ENCODE data around the gene FCHSD1. TPM values are rescaled to one million over a fixed set of nuclear protein-coding genes. Genes with fewer than 3 reads are reported as not detected.

The FCHSD1 gene
- total RNA-seq, 1 experiment from 2014 or later: 37.2 TPM

GRCh38 chr5:141697586-141697985, 46.4 kb upstream of the FCHSD1 start:
- no peak overlapping the region for H3K4me2 ChIP-seq (ENCODE audit: low read length)
- no peaks in the 10 kb centered on the region for H3K79me2 ChIP-seq (ENCODE audit: insufficient read depth, low read length)

GRCh38 chr5:141696431-141696830, 45.2 kb upstream of the FCHSD1 start:
- no TSS peak for BruUV-seq (replicated peaks)
- H3K79me2 ChIP-seq (ENCODE audit: insufficient read depth, low read length): no peaks in the 10 kb centered on the region
- POLR2A ChIA-PET: no interaction called here
- H2AFZ ChIP-seq (ENCODE audit: low read depth, low read length, poor library complexity, severe bottlenecking): no peak overlapping the region
- DNase-seq (ENCODE audit: low read depth, low spot score) (no peak), ATAC-seq (no peak)
- H3K27ac ChIP-seq (ENCODE audit: low read depth, low read length): no peak overlapping the region
- H3K9ac ChIP-seq (ENCODE audit: low read length): no peak overlapping the region
- no peaks in the 10 kb centered on the region for H3K36me3 ChIP-seq (ENCODE audit: control insufficient read depth in 1 of 2, insufficient read depth in 2 of 2, low read length in 2 of 2)
- CTCF ChIA-PET: interaction anchor here (1.3 kb wide), 1 partner anchor 264 kb away, joined by 3 read pairs; no protein-coding TSS in a partner anchor
- no peaks in the 10 kb centered on the region for H3K27me3 ChIP-seq (ENCODE audit: insufficient read depth, low read length)
- intact Hi-C loops (cut with micrococcal nuclease): no loop called here
- peaks cover 0 to 18% of the 10 kb centered on the region in 2 experiments; a peak in 3 of 4 replicates for H3K4me1 ChIP-seq (ENCODE audit: control insufficient read depth in 1 of 2, insufficient read depth in 2 of 2, low read length in 2 of 2)
- RAD21 ChIA-PET (ENCODE audit: low non-redundant PET in 1 of 2, low total read pairs in 2 of 2, uncharacterized antibody in 2 of 2, unreplicated experiment in 2 of 2): no interaction called here
- no peak overlapping the region for H3K4me2 ChIP-seq (ENCODE audit: low read length)
- no peaks in the 10 kb centered on the region for H3K9me2 ChIP-seq (ENCODE audit: insufficient read depth)
- TF ChIP-seq SP1 (IDR thresholded peaks at IDR 0.05; ENCODE audit: low read depth) (no peak), EGR1 (IDR thresholded peaks at IDR 0.05; ENCODE audit: low read depth) (no peak), SRF (IDR thresholded peaks at IDR 0.05; ENCODE audit: low read depth) (no peak), YY1 (IDR thresholded peaks at IDR 0.05; ENCODE audit: extremely low read depth, insufficient replicate concordance, low read depth, low read length) (no peak), CBX3 (IDR thresholded peaks at IDR 0.05; ENCODE audit: low read depth) (no peak), ZBTB33 (IDR thresholded peaks at IDR 0.05; ENCODE audit: extremely low read depth, insufficient replicate concordance, low read length) (no peak), FOSL1 (IDR thresholded peaks at IDR 0.05; ENCODE audit: low read depth) (no peak), TCF7L2 (IDR thresholded peaks at IDR 0.05; ENCODE audit: borderline replicate concordance, extremely low read depth, insufficient read depth, insufficient read length) (no peak), EZH2phosphoT487 (IDR thresholded peaks at IDR 0.05; ENCODE audit: borderline replicate concordance) (no peak)
- no peak overlapping the region for H3K4me3 ChIP-seq (replicated peaks in 1 of 2; ENCODE audit: low read depth in 1 of 2, low read length in 2 of 2)
- no peaks in the 10 kb centered on the region for H3K9me3 ChIP-seq (ENCODE audit: control insufficient read depth in 1 of 2, insufficient read depth in 1 of 2, low read depth in 1 of 2, low read length in 2 of 2)
- no peaks in the 10 kb centered on the region for H4K20me1 ChIP-seq (ENCODE audit: insufficient read depth)

More at GRCh38 chr5:141697586-141697985, 46.4 kb upstream of the FCHSD1 start:
- Histone ChIP-seq H3K4me3 (replicated peaks in 1 of 2; ENCODE audit: low read depth in 1 of 2, low read length in 2 of 2) (no peak overlapping the region), H3K36me3 (ENCODE audit: control insufficient read depth in 1 of 2, insufficient read depth in 2 of 2, low read length in 2 of 2) (no peaks in the 10 kb centered on the region), H3K27ac (ENCODE audit: low read depth, low read length) (no peak overlapping the region), H3K27me3 (ENCODE audit: insufficient read depth, low read length) (no peaks in the 10 kb centered on the region), H3K9me2 (ENCODE audit: insufficient read depth) (no peaks in the 10 kb centered on the region), H3K9ac (ENCODE audit: low read length) (no peak overlapping the region), H3K9me3 (ENCODE audit: control insufficient read depth in 1 of 2, insufficient read depth in 1 of 2, low read depth in 1 of 2, low read length in 2 of 2) (no peaks in the 10 kb centered on the region), H4K20me1 (ENCODE audit: insufficient read depth) (no peaks in the 10 kb centered on the region), H3K4me1 (ENCODE audit: control insufficient read depth in 1 of 2, insufficient read depth in 2 of 2, low read length in 2 of 2) (peaks cover 0 to 17% of the 10 kb centered on the region in 2 experiments; a peak in 3 of 4 replicates), H2AFZ (ENCODE audit: low read depth, low read length, poor library complexity, severe bottlenecking) (no peak overlapping the region)
- no peak for TF ChIP-seq CEBPB (IDR thresholded peaks at IDR 0.05; ENCODE audit: low read depth)
- no peak for TF ChIP-seq SP1 (IDR thresholded peaks at IDR 0.05; ENCODE audit: low read depth)
- TF ChIP-seq MAX (IDR thresholded peaks at IDR 0.05): no peak
- no peak for TF ChIP-seq POLR2A (IDR thresholded peaks at IDR 0.05; ENCODE audit: borderline replicate concordance, extremely low read depth, insufficient read depth, insufficient read length)
- TF ChIP-seq ZFX (IDR thresholded peaks at IDR 0.05): no peak
- no peak for TF ChIP-seq TCF7L2 (IDR thresholded peaks at IDR 0.05; ENCODE audit: borderline replicate concordance, extremely low read depth, insufficient read depth, insufficient read length)
- no peak for TF ChIP-seq EZH2 (IDR thresholded peaks at IDR 0.05)
- TF ChIP-seq YY1 (IDR thresholded peaks at IDR 0.05; ENCODE audit: extremely low read depth, insufficient replicate concordance, low read depth, low read length): no peak
- no peak for TF ChIP-seq ATF3 (IDR thresholded peaks at IDR 0.05)
- TF ChIP-seq JUND (IDR thresholded peaks at IDR 0.05): no peak
- TF ChIP-seq ZNF274 (IDR thresholded peaks at IDR 0.05; ENCODE audit: low read depth, low read length): no peak
- TF ChIP-seq FOSL1 (IDR thresholded peaks at IDR 0.05; ENCODE audit: low read depth): no peak
- DNase-seq (ENCODE audit: low read depth, low spot score): no peak
- ChIA-PET CTCF (no interaction called here), POLR2A (no interaction called here), RAD21 (ENCODE audit: low non-redundant PET in 1 of 2, low total read pairs in 2 of 2, uncharacterized antibody in 2 of 2, unreplicated experiment in 2 of 2) (no interaction called here)
- no TSS peak for BruUV-seq (replicated peaks)
- ATAC-seq: no peak
- intact Hi-C loops (cut with micrococcal nuclease): no loop called here
